ENCODE measurements around the gene DCD.
"Not testable (repeated sequence)": the region's sequence is repeated elsewhere in the genome, so short reads cannot be mapped to it uniquely, and the experiment has no call there.

The DCD gene

GRCh38 chr12:54653025-54653424, 4.9 kb upstream of the DCD start:
- no peak for DNase-seq (ENCODE audit: low spot score)

- no peak for DNase-seq (ENCODE audit: low spot score)
These were observed 2.7 kb upstream of the DCD start for GRCh38 chr12:54650889-54651288.

GRCh38 chr12:54650409-54650808, 2.2 kb upstream of the DCD start:
- no peak for DNase-seq (ENCODE audit: low spot score)

GRCh38 chr12:54649825-54650224, 1.7 kb upstream of the DCD start:
- DNase-seq (ENCODE audit: low spot score): no peak

GRCh38 chr12:54641554-54641953, 6.6 kb downstream of the DCD start:
- no peak for DNase-seq (ENCODE audit: low spot score)

GRCh38 chr12:54641089-54641488, 7.1 kb downstream of the DCD start:
- DNase-seq (ENCODE audit: low spot score): no peak

- DNase-seq (ENCODE audit: low spot score): not testable (repeated sequence)
These were observed 9.1 kb downstream of the DCD start for GRCh38 chr12:54639112-54639511.

GRCh38 chr12:54634795-54635194, 13.4 kb downstream of the DCD start, which contains the start of gene LACRT:
TSS of gene LACRT (minus strand) at chr12:54634895. CDS start at chr12:54634841, 54 bp downstream.
- DNase-seq (ENCODE audit: low spot score): no peak

GRCh38 chr12:54631988-54632728, 16.0 kb downstream of the DCD start:
- DNase-seq (ENCODE audit: low spot score): no peak

- no peak for DNase-seq (ENCODE audit: low spot score)
These were observed 16.6 kb downstream of the DCD start for GRCh38 chr12:54631551-54631950.

GRCh38 chr12:54629925-54630324, 18.2 kb downstream of the DCD start:
- DNase-seq (ENCODE audit: low spot score): no peak

- DNase-seq (ENCODE audit: low spot score): no peak
These were observed 19.8 kb downstream of the DCD start for GRCh38 chr12:54628186-54628846.

- DNase-seq (ENCODE audit: low spot score): no peak
These were observed 20.9 kb downstream of the DCD start for GRCh38 chr12:54627304-54627703.

GRCh38 chr12:54625598-54625997, 22.6 kb downstream of the DCD start:
- no peak for DNase-seq (ENCODE audit: low spot score)

GRCh38 chr12:54624315-54625279, 23.6 kb downstream of the DCD start:
- no peak for DNase-seq (ENCODE audit: low spot score)

GRCh38 chr12:54622463-54623183, 25.5 kb downstream of the DCD start:
- DNase-seq (ENCODE audit: low spot score): no peak

- DNase-seq (ENCODE audit: low spot score): no peak
These were observed 31.1 kb downstream of the DCD start for GRCh38 chr12:54616933-54617680.

- DNase-seq (ENCODE audit: low spot score): no peak
These were observed 35.9 kb downstream of the DCD start for GRCh38 chr12:54612225-54612750.

GRCh38 chr12:54611715-54612149, 36.4 kb downstream of the DCD start:
- no peak for DNase-seq (ENCODE audit: low spot score)

GRCh38 chr12:54608769-54609168, 39.4 kb downstream of the DCD start:
- no peak for DNase-seq (ENCODE audit: low spot score)

- no peak for DNase-seq (ENCODE audit: low spot score)
These were observed 40.0 kb downstream of the DCD start for GRCh38 chr12:54608156-54608555.

Data from hematopoietic multipotent progenitor cell treated with erythropoietin and hydrocortisone succinate and interleukin-3 and kit ligand, for 15 days (in vitro differentiated cells).